Endothelial cell of umbilical vein (primary cell): ENCODE data around the gene SLC25A26. TPM values are rescaled to one million over a fixed set of nuclear protein-coding genes. Genes with fewer than 3 reads are reported as not detected.

Experiments used
- BruUV-seq: library from RNA; stranded (reverse); fragments of 400-500 nt; replicated peaks from 2 replicates; lab custom pipeline; 2021; lab: Mats Ljungman, UMichigan
- CTCF ChIA-PET: fragments of 300-600, 350-600 bp; sonication (Branson Sonifier 250); formaldehyde crosslinking; loops from one replicate; lab custom pipeline; 2021; ENCODE audit warnings: antibody characterized with exemption, inconsistent platforms; lab: Charles Lee
- POLR2A ChIA-PET: fragments of 300-600, 350-600 bp; sonication (Branson Sonifier 250); formaldehyde crosslinking; loops from one replicate; lab custom pipeline; 2021; ENCODE audit warnings: antibody characterized with exemption, inconsistent platforms; lab: Charles Lee
- DNase-seq: peaks from one replicate; pipeline ENCODE4 v3.0.0-alpha.2; 2011; ENCODE audit warnings: low read depth, low spot score
- FAIRE-seq: peaks from 2 replicates; lab custom pipeline; 2011; peaks lifted over from hg19 to GRCh38; lab: Jason Lieb, UNC
- H2AFZ ChIP-seq: 2 replicates; pipeline ENCODE4 v1.6.0; 2012; ENCODE audit warnings: low read depth, low read length, control low read depth, inconsistent platforms
- H3K27ac ChIP-seq: 2 replicates; pipeline ENCODE4 v1.5.1; 2011; ENCODE audit warnings: low read depth, mild to moderate bottlenecking, control low read depth, low read length, moderate library complexity; ENCODE audit not compliant: insufficient read depth
- H3K27me3 ChIP-seq, 2 experiments: 2 replicates each; pipeline versions ENCODE4 v1.6.0 to v1.6.1; 2011; ENCODE audit warnings: low read length in 2 of 2, mixed read lengths in 1 of 2; ENCODE audit not compliant: control insufficient read depth in 2 of 2, insufficient read depth in 2 of 2
- H3K36me3 ChIP-seq, 2 experiments: 2 replicates in 1 of 2; 3 replicates in 1 of 2; pipeline ENCODE4 v1.5.1; 2011; ENCODE audit warnings: low read length in 2 of 2, mild to moderate bottlenecking in 1 of 2, moderate library complexity in 1 of 2; ENCODE audit not compliant: control insufficient read depth in 2 of 2, insufficient read depth in 2 of 2; ENCODE audit errors: extremely low read depth in 1 of 2
- H3K4me1 ChIP-seq: 3 replicates; pipeline ENCODE4 v1.5.1; 2011; ENCODE audit warnings: mild to moderate bottlenecking, low read length; ENCODE audit not compliant: control insufficient read depth, insufficient read depth; ENCODE audit errors: extremely low read depth
- H3K4me2 ChIP-seq: 2 replicates; pipeline ENCODE4 v1.6.1; 2011; ENCODE audit warnings: low read length, control low read depth, mixed read lengths; ENCODE audit not compliant: insufficient read depth
- H3K4me3 ChIP-seq, 3 experiments: fragments of 200-600 bp in 1 of 3; sonication (generic), shearing (Covaris generic) in 1 of 3; replicated peaks in 1 of 3; 2 replicates each; pipeline ENCODE4 v1.5.1; 2011 to 2016; ENCODE audit warnings: control low read depth in 3 of 3, low read length in 3 of 3, mild to moderate bottlenecking in 2 of 3, inconsistent platforms in 1 of 3, low read depth in 1 of 3, moderate library complexity in 1 of 3; ENCODE audit not compliant: insufficient read depth in 1 of 3
- H3K79me2 ChIP-seq: 2 replicates; pipeline ENCODE4 v1.6.0; 2012; ENCODE audit warnings: low read length, inconsistent platforms; ENCODE audit not compliant: control insufficient read depth, insufficient read depth
- H3K9ac ChIP-seq: replicated peaks from 2 replicates; pipeline ENCODE3; 2011; ENCODE audit warnings: low read length, control low read depth; ENCODE audit not compliant: insufficient read depth; ENCODE audit errors: extremely low read depth
- H3K9me1 ChIP-seq: replicated peaks from 3 replicates; pipeline ENCODE4 v1.6.0; 2011; ENCODE audit warnings: mild to moderate bottlenecking, low read length; ENCODE audit not compliant: control insufficient read depth, insufficient read depth; ENCODE audit errors: extremely low read depth
- H3K9me3 ChIP-seq: replicated peaks from 2 replicates; pipeline ENCODE4 v1.5.1; 2012; ENCODE audit warnings: low read length, inconsistent platforms; ENCODE audit not compliant: control insufficient read depth, insufficient read depth
- H4K20me1 ChIP-seq: replicated peaks from 2 replicates; pipeline ENCODE3; 2011; ENCODE audit warnings: mild to moderate bottlenecking, low read length; ENCODE audit not compliant: control insufficient read depth, insufficient read depth; ENCODE audit errors: extremely low read depth
- EZH2 ChIP-seq: IDR thresholded peaks from 2 replicates; pipeline ENCODE4 v1.6.1; 2012; ENCODE audit warnings: borderline replicate concordance, low read depth, mild to moderate bottlenecking, moderate library complexity, low read length, inconsistent platforms; ENCODE audit not compliant: severe bottlenecking
- FOS ChIP-seq: IDR thresholded peaks from 2 replicates; pipeline ENCODE4 v1.6.1; 2011; ENCODE audit warnings: mild to moderate bottlenecking, low read length, moderate library complexity, borderline replicate concordance; ENCODE audit not compliant: insufficient read depth
- GATA2 ChIP-seq: IDR thresholded peaks from 2 replicates; pipeline ENCODE4 v1.7.0; 2011; ENCODE audit warnings: low read depth, mild to moderate bottlenecking, moderate library complexity, mixed read lengths, low read length; ENCODE audit not compliant: insufficient read length, insufficient read depth
- JUN ChIP-seq: IDR thresholded peaks from 2 replicates; pipeline ENCODE4 v1.6.1; 2011; ENCODE audit warnings: borderline replicate concordance, low read depth; ENCODE audit not compliant: insufficient read length, insufficient read depth
- MAX ChIP-seq: IDR thresholded peaks from 2 replicates; pipeline ENCODE4 v1.6.1; 2011; ENCODE audit not compliant: insufficient read depth, insufficient read length
- MYC ChIP-seq: IDR thresholded peaks from one replicate; pipeline ENCODE4 v1.6.1; 2011; ENCODE audit warnings: mild to moderate bottlenecking, low read depth, low read length
- POLR2A ChIP-seq: IDR thresholded peaks from 2 replicates; pipeline ENCODE4 v1.6.1; 2012; ENCODE audit warnings: low read depth, mild to moderate bottlenecking, control low read depth, low read length
- POLR2AphosphoS5 ChIP-seq: IDR thresholded peaks from 2 replicates; pipeline ENCODE4 v1.6.1; 2012; ENCODE audit warnings: low read depth, mild to moderate bottlenecking, control low read depth, low read length, moderate library complexity; ENCODE audit not compliant: insufficient read depth
- dilution Hi-C: fragments of 300-500 bp; cut with MboI; formaldehyde crosslinking; loops from one replicate; pipeline ENCODE4 v1.15.0; 2019; ENCODE audit warnings: low sequenced_read_pairs; ENCODE audit not compliant: extremely low pct_ligation_motif_present
- intact Hi-C: fragments of 100-400 bp; cut with micrococcal nuclease; formaldehyde crosslinking; loops from one replicate; pipeline ENCODE4 v1.10.0; 2022
- polyA plus RNA-seq, 4 experiments: library from polyadenylated mRNA; depleted of rRNA in 3 of 4; stranded (reverse) in 3 of 4; unstranded in 1 of 4; fragments of >200 nt; gene quantifications; 2 replicates each; pipeline versions ENCODE4 v1.2.1 to v1.2.3, GENCODE V29; 2011 to 2012; ENCODE audit warnings: missing spikeins in 1 of 4
- total RNA-seq: library from RNA; stranded (reverse); gene quantifications from 2 replicates; pipeline ENCODE4 v1.2.3, GENCODE V29; 2021

Gene SLC25A26
- total and polyA plus RNA-seq, 2 donors (not counting 3 experiments of a cell fraction or from before 2014, with no cell fraction given), result 11.8 to 23.5 TPM

GRCh38 chr3:66200147-66200546 is 20.7 kb upstream of the SLC25A26 start:
- no peak for FAIRE-seq
- no peaks in the 10 kb centered on the region for H3K9me1 ChIP-seq
- H3K27me3 ChIP-seq, result peaks cover 0 to 3% of the 10 kb centered on the region in 2 experiments
- no peak for DNase-seq
- no peaks in the 10 kb centered on the region for H3K36me3 ChIP-seq
- H3K9ac ChIP-seq, result no peak overlapping the region
- no peak overlapping the region for H3K4me2 ChIP-seq
- H3K4me3 ChIP-seq, result no peak overlapping the region
- no peak overlapping the region for H3K27ac ChIP-seq
- dilution Hi-C loops, result no loop called here
- no peaks in the 10 kb centered on the region for H3K79me2 ChIP-seq
- H2AFZ ChIP-seq, result no peak overlapping the region
- ChIA-PET CTCF (interaction anchor here (0.6 to 1.4 kb wide), 4 partner anchors 9 to 761 kb away, joined by 3 to 4 read pairs (median 3); no protein-coding TSS in a partner anchor), POLR2A (no interaction called here)
- H3K4me1 ChIP-seq, result peaks cover 2% of the 10 kb centered on the region
- no peaks in the 10 kb centered on the region for H4K20me1 ChIP-seq
- intact Hi-C loops, result no loop called here
- no peaks in the 10 kb centered on the region for H3K9me3 ChIP-seq
- TF ChIP-seq JUN (no peak), MAX (no peak), POLR2AphosphoS5 (no peak), POLR2A (no peak), FOS (no peak), GATA2 (no peak), MYC (no peak), EZH2 (no peak)
- BruUV-seq, result no TSS peak

GRCh38 chr3:66200786-66201185 is 20.0 kb upstream of the SLC25A26 start:
- no peak for FAIRE-seq
- no TSS peak for BruUV-seq
- Histone ChIP-seq H2AFZ (no peak overlapping the region), H3K4me3 (no peak overlapping the region), H3K9ac (no peak overlapping the region), H3K27me3 (peaks cover 0 to 3% of the 10 kb centered on the region in 2 experiments), H3K27ac (no peak overlapping the region), H3K79me2 (no peaks in the 10 kb centered on the region), H3K9me1 (no peaks in the 10 kb centered on the region), H3K4me1 (no peaks in the 10 kb centered on the region), H3K36me3 (no peaks in the 10 kb centered on the region), H4K20me1 (no peaks in the 10 kb centered on the region), H3K4me2 (no peak overlapping the region), H3K9me3 (no peaks in the 10 kb centered on the region)
- CTCF ChIA-PET, result interaction anchor here (1.0 to 1.4 kb wide), 2 partner anchors 9 to 761 kb away, joined by 3 to 4 read pairs; no protein-coding TSS in a partner anchor
- POLR2A ChIA-PET, result no interaction called here
- no peak for TF ChIP-seq GATA2
- dilution Hi-C loops (no loop called here), intact Hi-C loops (no loop called here)
- DNase-seq, result no peak
